Lower lobe of right lung (tissue), 2 donors: Measurements from ENCODE around the gene NPIPB6. TPM values are rescaled to one million over a fixed set of nuclear protein-coding genes. Genes with fewer than 3 reads are reported as not detected.

Source experiments
- ATAC-seq, 2 donors: fragments of 200-7000 bp; cut with Tn5 transposase; one replicate each; pipeline ENCODE4 v1.9.1; 2020 to 2022; ENCODE audit warnings: mild to moderate bottlenecking in 2 of 2, moderate library complexity in 2 of 2
- DNase-seq: peaks from one replicate; pipeline ENCODE4 v3.0.0-alpha.2; 2020
- H3K27ac ChIP-seq: fragments of 200-600 bp; one replicate; pipeline ENCODE4 v1.8.0; 2022
- H3K27me3 ChIP-seq: fragments of 200-600 bp; one replicate; pipeline ENCODE4 v1.8.0; 2022; ENCODE audit warnings: low read depth
- H3K36me3 ChIP-seq: fragments of 200-600 bp; one replicate; pipeline ENCODE4 v1.8.0; 2022; ENCODE audit warnings: mild to moderate bottlenecking
- H3K4me1 ChIP-seq: fragments of 200-600 bp; one replicate; pipeline ENCODE4 v1.8.0; 2022
- H3K4me3 ChIP-seq: fragments of 200-600 bp; one replicate; pipeline ENCODE4 v1.8.0; 2022; ENCODE audit warnings: mild to moderate bottlenecking
- H3K9me3 ChIP-seq: fragments of 200-600 bp; one replicate; pipeline ENCODE4 v1.8.0; 2022
- CTCF ChIP-seq: fragments of 200-600 bp; IDR thresholded peaks from one replicate; pipeline ENCODE4 v1.8.0; 2022; ENCODE audit warnings: antibody characterized with exemption, mild to moderate bottlenecking
- intact Hi-C: fragments of 100-400 bp; cut with DNase I; formaldehyde crosslinking; loops from one replicate; pipeline ENCODE4 v1.11.0; 2022
- total RNA-seq: library from RNA; stranded (reverse); fragmentation: NEBNext Ultra II Directional; extraction: Animal tissue kit (Norgen Biotek cat#: 25700); gene quantifications from one replicate; pipeline ENCODE4 v1.2.1, GENCODE V29; 2021
- donor health status: DM: no; HTN: yes; CAD: no; lungs with severe emphysema.

The NPIPB6 gene
- total RNA-seq, 1 donor from 2014 or later = not detected

DNA sequence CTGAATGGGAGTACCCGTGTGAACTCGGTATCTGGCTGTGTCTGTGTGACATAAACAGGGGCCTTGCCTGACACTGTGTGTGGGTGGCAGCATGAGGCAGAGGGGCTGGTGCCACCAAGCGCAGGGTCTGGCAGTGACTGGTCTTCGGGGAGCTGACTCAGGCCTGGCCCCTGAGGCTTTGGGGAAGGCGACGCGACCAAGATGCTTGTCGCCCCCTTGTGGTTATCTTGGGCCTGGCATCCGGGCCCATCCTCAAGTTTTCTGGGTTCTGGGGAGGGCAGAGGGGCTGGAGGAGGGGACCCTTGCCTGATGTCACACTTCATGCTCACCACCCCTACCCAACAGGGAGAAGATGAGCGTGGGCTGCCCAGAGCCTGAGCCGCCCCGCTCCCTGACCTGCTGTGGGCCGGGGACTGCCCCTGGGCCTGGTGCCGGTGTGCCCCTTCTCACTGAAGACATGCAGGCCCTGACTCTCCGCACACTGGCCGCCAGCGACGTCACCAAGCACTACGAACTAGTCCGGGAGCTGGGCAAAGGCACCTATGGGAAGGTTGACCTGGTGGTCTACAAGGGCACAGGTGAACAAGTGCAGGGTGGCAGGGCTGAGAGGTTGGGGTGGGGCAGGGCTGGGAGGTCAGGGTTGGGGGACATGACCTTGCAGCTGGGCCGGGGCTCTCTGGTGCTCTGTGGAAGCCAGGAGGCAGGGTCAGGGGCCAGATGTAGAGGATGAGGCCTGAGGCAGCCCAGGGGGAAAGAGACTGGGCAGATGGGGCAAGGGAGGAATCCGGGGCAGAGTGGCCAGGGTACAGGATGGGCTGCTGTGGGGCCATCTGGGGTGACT lies 46.0 kb downstream of the NPIPB6 start:
- peak; percentile 72 to 77 for ATAC-seq

GRCh38 chr16:28316054-28316453 lies 47.3 kb downstream of the NPIPB6 start:
- no peak for ATAC-seq
- Histone ChIP-seq H3K9me3 (no peaks in the 10 kb centered on the region), H3K27ac (no peak overlapping the region), H3K36me3 (no peaks in the 10 kb centered on the region), H3K4me3 (no peak overlapping the region), H3K4me1 (no peaks in the 10 kb centered on the region), H3K27me3 (no peaks in the 10 kb centered on the region)
- intact Hi-C loops = no loop called here
- TF ChIP-seq CTCF = no peak
- peak; percentile 11 for DNase-seq

More for the DNA sequence above, 46.0 kb downstream of the NPIPB6 start:
- Histone ChIP-seq H3K27ac (no peak overlapping the region), H3K27me3 (no peaks in the 10 kb centered on the region), H3K4me1 (no peaks in the 10 kb centered on the region), H3K4me3 (no peak overlapping the region), H3K9me3 (no peaks in the 10 kb centered on the region), H3K36me3 (no peaks in the 10 kb centered on the region)
- intact Hi-C loops = no loop called here
- peak; percentile 72 for DNase-seq
- TF ChIP-seq CTCF = peak; percentile 88

DNA sequence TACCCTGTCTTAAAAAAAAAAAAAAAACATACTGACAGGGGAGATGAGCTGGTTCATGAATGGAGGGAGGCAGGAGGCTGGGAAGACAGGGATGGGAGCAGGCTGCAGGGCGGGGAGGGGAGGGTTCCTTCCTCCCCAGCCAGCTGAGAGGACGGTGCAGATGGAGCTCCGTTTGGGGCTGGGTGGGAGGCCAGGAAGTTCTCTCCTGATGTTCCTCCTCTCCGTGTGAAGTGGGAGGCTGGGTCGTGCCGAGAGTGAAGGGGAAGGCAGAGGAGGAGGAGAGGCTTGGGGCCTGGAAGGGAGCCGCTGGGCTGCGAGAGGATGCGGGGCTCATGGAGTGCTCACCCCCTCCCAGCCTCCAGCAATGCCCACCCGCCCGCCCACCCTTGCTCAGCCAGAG lies 49.7 kb downstream of the NPIPB6 start:
- peak; percentile 20 for DNase-seq
- Histone ChIP-seq H3K27me3 (no peaks in the 10 kb centered on the region), H3K27ac (no peak overlapping the region), H3K4me3 (no peak overlapping the region), H3K36me3 (no peaks in the 10 kb centered on the region), H3K4me1 (no peaks in the 10 kb centered on the region), H3K9me3 (no peaks in the 10 kb centered on the region)
- ATAC-seq = no peak
- TF ChIP-seq CTCF = no peak
- intact Hi-C loops = no loop called here

GRCh38 chr16:28312327-28312726 lies 51.0 kb downstream of the NPIPB6 start:
- H3K4me3 ChIP-seq = no peak overlapping the region
- no peaks in the 10 kb centered on the region for H3K27me3 ChIP-seq
- H3K36me3 ChIP-seq = no peaks in the 10 kb centered on the region
- no peaks in the 10 kb centered on the region for H3K4me1 ChIP-seq
- DNase-seq (peak; percentile 6), ATAC-seq (no peak)
- TF ChIP-seq CTCF = no peak
- no peak overlapping the region for H3K27ac ChIP-seq
- intact Hi-C loops = no loop called here
- no peaks in the 10 kb centered on the region for H3K9me3 ChIP-seq

GRCh38 chr16:28311913-28312312 lies 51.4 kb downstream of the NPIPB6 start:
- no peak for TF ChIP-seq CTCF
- H3K27me3 ChIP-seq = no peaks in the 10 kb centered on the region
- intact Hi-C loops = no loop called here
- H3K4me1 ChIP-seq = no peaks in the 10 kb centered on the region
- DNase-seq (no peak), ATAC-seq (no peak)
- H3K27ac ChIP-seq = no peak overlapping the region
- no peaks in the 10 kb centered on the region for H3K9me3 ChIP-seq
- H3K4me3 ChIP-seq = no peak overlapping the region
- H3K36me3 ChIP-seq = no peaks in the 10 kb centered on the region
